Trophoblast cell (in vitro differentiated cells and primary cell): ENCODE results near the gene KCNQ1OT1.
"Not testable (repeated sequence)": the region's sequence is repeated elsewhere in the genome, so short reads cannot be mapped to it uniquely, and the experiment has no call there.

Experiments
- DNase-seq, 2 donors: peaks; one replicate each; pipeline ENCODE4 v3.0.0-alpha.2; 2016
- H2AFZ ChIP-seq: 2 replicates; pipeline ENCODE4 v1.6.1; 2013; ENCODE audit warnings: low read length, moderate library complexity, mild to moderate bottlenecking; ENCODE audit not compliant: insufficient read depth, poor library complexity
- H2AK5ac ChIP-seq: 2 replicates; pipeline ENCODE4 v1.6.1; 2013; ENCODE audit warnings: mild to moderate bottlenecking, low read length
- H2BK120ac ChIP-seq: 2 replicates; pipeline ENCODE4 v1.6.1; 2013; ENCODE audit warnings: low read length, mild to moderate bottlenecking, moderate library complexity; ENCODE audit not compliant: insufficient read depth, poor library complexity
- H2BK12ac ChIP-seq: 2 replicates; pipeline ENCODE4 v1.6.1; 2013; ENCODE audit warnings: mild to moderate bottlenecking, low read length, moderate library complexity
- H2BK5ac ChIP-seq: 2 replicates; pipeline ENCODE4 v1.6.1; 2013; ENCODE audit warnings: low read length, low read depth, moderate library complexity, mild to moderate bottlenecking; ENCODE audit not compliant: poor library complexity
- H3K14ac ChIP-seq: 2 replicates; pipeline ENCODE4 v1.6.1; 2013; ENCODE audit warnings: mild to moderate bottlenecking, low read length
- H3K18ac ChIP-seq: 2 replicates; pipeline ENCODE4 v1.6.1; 2013; ENCODE audit warnings: mild to moderate bottlenecking, low read length
- H3K23ac ChIP-seq: 2 replicates; pipeline ENCODE4 v1.6.1; 2013; ENCODE audit warnings: low read length
- H3K27ac ChIP-seq: 2 replicates; pipeline ENCODE4 v1.5.1; 2013; ENCODE audit warnings: low read depth, mild to moderate bottlenecking, inconsistent platforms, low read length, moderate library complexity
- H3K27me3 ChIP-seq: 2 replicates; pipeline ENCODE4 v1.6.1; 2013; ENCODE audit warnings: inconsistent platforms, mild to moderate bottlenecking, low read length, moderate library complexity; ENCODE audit not compliant: insufficient read depth
- H3K36me3 ChIP-seq, 2 experiments: 1 replicate in 1 of 2; 2 replicates in 1 of 2; pipeline ENCODE4 v1.6.1; 2013; ENCODE audit warnings: low read length in 2 of 2, mild to moderate bottlenecking in 2 of 2, moderate library complexity in 1 of 2; ENCODE audit not compliant: insufficient read depth in 2 of 2, control insufficient read depth in 1 of 2
- H3K4ac ChIP-seq: 2 replicates; pipeline ENCODE4 v1.6.1; 2013; ENCODE audit warnings: low read depth, mild to moderate bottlenecking, low read length, moderate library complexity
- H3K4me1 ChIP-seq, 2 experiments: 1 replicate in 1 of 2; 2 replicates in 1 of 2; pipeline ENCODE4 v1.6.1; 2013; ENCODE audit warnings: low read length in 2 of 2, mild to moderate bottlenecking in 2 of 2, moderate library complexity in 1 of 2; ENCODE audit not compliant: insufficient read depth in 2 of 2, control insufficient read depth in 1 of 2
- H3K4me2 ChIP-seq: 2 replicates; pipeline ENCODE4 v1.6.1; 2013; ENCODE audit warnings: inconsistent platforms, mild to moderate bottlenecking, low read length, moderate library complexity
- H3K4me3 ChIP-seq: 2 replicates; pipeline ENCODE4 v1.5.1; 2013; ENCODE audit warnings: mild to moderate bottlenecking, low read depth, low read length, inconsistent platforms
- H3K79me1 ChIP-seq: one replicate; pipeline ENCODE4 v1.6.1; 2013; ENCODE audit warnings: low read length
- H3K79me2 ChIP-seq: 2 replicates; pipeline ENCODE4 v1.6.1; 2013; ENCODE audit warnings: low read length, mild to moderate bottlenecking; ENCODE audit not compliant: control insufficient read depth, insufficient read depth, poor library complexity
- H3K9ac ChIP-seq: 2 replicates; pipeline ENCODE4 v1.6.1; 2013; ENCODE audit warnings: mild to moderate bottlenecking, low read length
- H3K9me3 ChIP-seq: 2 replicates; pipeline ENCODE4 v1.6.1; 2013; ENCODE audit warnings: low read depth, mild to moderate bottlenecking, control low read depth, inconsistent platforms, low read length; ENCODE audit not compliant: insufficient read depth
- H4K12ac ChIP-seq: 2 replicates; pipeline ENCODE4 v1.6.1; 2013; ENCODE audit warnings: low read depth, mild to moderate bottlenecking, low read length, moderate library complexity
- H4K8ac ChIP-seq: 2 replicates; pipeline ENCODE4 v1.6.1; 2013; ENCODE audit warnings: low read depth, mild to moderate bottlenecking, low read length, moderate library complexity
- H4K91ac ChIP-seq: one replicate; pipeline ENCODE4 v1.6.1; 2013; ENCODE audit warnings: low read depth, mild to moderate bottlenecking, low read length, moderate library complexity
- WGBS: extraction: QIAGEN DNeasy Blood & Tissue Kit; methylation state at CpG from one replicate; pipeline ENCODE4 v1.1.7; 2013; ENCODE audit warnings: missing lambda C conversion rate; ENCODE audit not compliant: insufficient read length, insufficient coverage; ENCODE audit errors: extremely low coverage; 5-methylcytosine and 5-hydroxymethylcytosine counted together

KCNQ1OT1 gene

DNA sequence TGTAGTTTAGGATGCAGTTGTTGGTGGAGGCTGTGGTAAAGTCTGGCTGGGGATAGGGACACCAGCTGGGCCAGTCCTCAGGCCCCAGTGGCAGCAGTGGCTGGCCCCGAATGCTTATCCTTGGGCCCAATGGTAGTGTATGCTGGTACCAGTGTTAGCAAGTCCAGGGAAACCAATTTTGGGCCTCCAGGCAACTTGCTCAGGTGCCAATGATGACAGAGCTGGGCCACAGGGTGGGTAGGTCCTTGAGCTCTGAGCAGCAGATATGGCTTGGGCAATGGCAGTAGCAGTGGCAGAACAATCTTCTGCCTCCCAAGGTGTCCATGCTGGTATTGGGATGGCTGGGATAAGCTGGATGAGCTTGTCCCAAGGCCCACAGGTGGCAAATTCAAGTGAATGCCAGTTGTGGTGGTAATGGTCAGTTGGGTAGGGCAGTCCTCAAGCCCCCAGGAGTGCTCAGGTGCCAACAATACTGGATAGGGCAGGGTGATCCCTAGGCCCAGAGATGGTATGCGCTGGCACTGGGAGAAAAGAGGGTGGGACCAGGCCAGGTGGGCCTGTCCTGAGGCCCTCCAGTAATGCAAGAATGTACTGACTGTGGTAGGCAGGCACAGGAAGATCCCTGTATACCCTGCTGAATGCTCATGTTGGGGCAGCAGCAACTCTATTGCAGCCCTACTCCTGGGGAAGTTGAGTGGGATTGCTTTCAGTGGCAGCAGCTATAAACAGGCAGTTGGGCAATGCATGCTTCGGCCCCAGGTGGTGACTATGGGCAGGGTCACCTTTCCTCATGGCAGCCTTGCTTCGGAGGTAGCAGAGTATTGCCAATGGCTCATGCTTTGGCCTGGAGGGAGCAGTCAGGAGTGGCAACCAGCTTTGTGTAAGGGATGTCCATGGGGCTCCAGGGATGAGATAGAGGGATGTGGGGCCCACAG, 54.7 kb downstream of the KCNQ1OT1 start:
- H2AFZ ChIP-seq, result no peak overlapping the region
- no peak overlapping the region for H4K8ac ChIP-seq
- no peak overlapping the region for H2BK12ac ChIP-seq
- no peaks in the 10 kb centered on the region for H3K4me1 ChIP-seq
- H3K27ac ChIP-seq, result no peak overlapping the region
- no peak overlapping the region for H3K4ac ChIP-seq
- no peaks in the 10 kb centered on the region for H3K79me2 ChIP-seq
- no peak overlapping the region for H2AK5ac ChIP-seq
- H3K4me2 ChIP-seq, result no peak overlapping the region
- no peaks in the 10 kb centered on the region for H3K79me1 ChIP-seq
- no CpG with 5 or more reads among the region's 4 CpGs for WGBS
- no peak overlapping the region for H2BK5ac ChIP-seq
- no peak overlapping the region for H3K18ac ChIP-seq
- no peak overlapping the region for H4K12ac ChIP-seq
- peak overlapping the region; percentile 4 for H3K4me3 ChIP-seq
- H3K36me3 ChIP-seq, result no peaks in the 10 kb centered on the region
- no peak overlapping the region for H2BK120ac ChIP-seq
- H3K14ac ChIP-seq, result no peak overlapping the region
- H3K23ac ChIP-seq, result no peak overlapping the region
- no peak overlapping the region for H4K91ac ChIP-seq
- peaks cover 21% of the 10 kb centered on the region for H3K9me3 ChIP-seq
- no peak overlapping the region for H3K9ac ChIP-seq
- H3K27me3 ChIP-seq, result no peaks in the 10 kb centered on the region
- no peak for DNase-seq

GRCh38 chr11:2643746-2644145, 56.0 kb downstream of the KCNQ1OT1 start:
- no CpG with 5 or more reads among the region's 3 CpGs for WGBS
- no peak overlapping the region for H3K18ac ChIP-seq
- H3K14ac ChIP-seq, result no peak overlapping the region
- no peak overlapping the region for H3K4me2 ChIP-seq
- H2AFZ ChIP-seq, result no peak overlapping the region
- no peak overlapping the region for H3K4ac ChIP-seq
- no peaks in the 10 kb centered on the region for H3K4me1 ChIP-seq
- no peaks in the 10 kb centered on the region for H3K27me3 ChIP-seq
- no peak overlapping the region for H4K8ac ChIP-seq
- H3K9ac ChIP-seq, result no peak overlapping the region
- no peak overlapping the region for H3K4me3 ChIP-seq
- peaks cover 29% of the 10 kb centered on the region for H3K9me3 ChIP-seq
- no peak for DNase-seq
- no peaks in the 10 kb centered on the region for H3K36me3 ChIP-seq
- H4K12ac ChIP-seq, result no peak overlapping the region
- H2BK12ac ChIP-seq, result no peak overlapping the region
- H3K27ac ChIP-seq, result no peak overlapping the region
- H3K23ac ChIP-seq, result no peak overlapping the region
- H2BK120ac ChIP-seq, result no peak overlapping the region
- no peaks in the 10 kb centered on the region for H3K79me2 ChIP-seq
- H2AK5ac ChIP-seq, result no peak overlapping the region
- H4K91ac ChIP-seq, result no peak overlapping the region
- no peak overlapping the region for H2BK5ac ChIP-seq
- H3K79me1 ChIP-seq, result no peaks in the 10 kb centered on the region

GRCh38 chr11:2641623-2642022, 58.2 kb downstream of the KCNQ1OT1 start:
- DNase-seq, result no peak
- Histone ChIP-seq H2AFZ (no peak overlapping the region), H3K9me3 (peaks cover 27% of the 10 kb centered on the region), H3K9ac (no peak overlapping the region), H2AK5ac (no peak overlapping the region), H3K79me1 (no peaks in the 10 kb centered on the region), H3K23ac (no peak overlapping the region), H3K36me3 (no peaks in the 10 kb centered on the region), H3K18ac (no peak overlapping the region), H3K79me2 (no peaks in the 10 kb centered on the region), H3K27me3 (no peaks in the 10 kb centered on the region), H2BK5ac (no peak overlapping the region), H3K4me2 (no peak overlapping the region), H4K91ac (no peak overlapping the region), H3K4me3 (no peak overlapping the region), H3K14ac (no peak overlapping the region), H3K4me1 (no peaks in the 10 kb centered on the region), H4K12ac (no peak overlapping the region), H2BK120ac (no peak overlapping the region), H4K8ac (no peak overlapping the region), H2BK12ac (no peak overlapping the region), H3K4ac (no peak overlapping the region), H3K27ac (no peak overlapping the region)
- WGBS, result no CpG with 5 or more reads among the region's 1 CpG

GRCh38 chr11:2639763-2640162, 60.0 kb downstream of the KCNQ1OT1 start:
- not testable (repeated sequence) for H3K18ac ChIP-seq, H4K91ac ChIP-seq, H2AFZ ChIP-seq, H3K23ac ChIP-seq, H3K4me3 ChIP-seq, H2BK12ac ChIP-seq, H4K12ac ChIP-seq, H3K36me3 ChIP-seq, H2AK5ac ChIP-seq, H3K9ac ChIP-seq, H3K79me1 ChIP-seq, H3K14ac ChIP-seq, H3K4me1 ChIP-seq, H3K27me3 ChIP-seq, H3K79me2 ChIP-seq, DNase-seq, H3K4ac ChIP-seq, H3K27ac ChIP-seq, H2BK5ac ChIP-seq, H2BK120ac ChIP-seq, H3K4me2 ChIP-seq, H4K8ac ChIP-seq
- WGBS, result no CpG with 5 or more reads among the region's 13 CpGs
- peaks cover 13% of the 10 kb centered on the region for H3K9me3 ChIP-seq
